ENCODE data around the gene TPT1. TPM values are rescaled to one million over a fixed set of nuclear protein-coding genes. Genes with fewer than 3 reads are reported as not detected.
"Not testable (repeated sequence)": the region's sequence is repeated elsewhere in the genome, so short reads cannot be mapped to it uniquely, and the experiment has no call there.

TPT1 gene
- total RNA-seq, 1 experiment from 2014 or later: 3,278 TPM

GRCh38 chr13:45350152-45350551 is 9.2 kb upstream of the TPT1 start:
- Histone ChIP-seq H3K9me3 (replicated peaks) (no peaks in the 10 kb centered on the region), H3K4me1 (no peaks in the 10 kb centered on the region), H3K4me3 (no peak overlapping the region), H3K36me3 (peaks cover 3% of the 10 kb centered on the region), H3K27me3 (no peaks in the 10 kb centered on the region), H3K27ac (no peak overlapping the region)
- DNase-seq: no peak

DNA sequence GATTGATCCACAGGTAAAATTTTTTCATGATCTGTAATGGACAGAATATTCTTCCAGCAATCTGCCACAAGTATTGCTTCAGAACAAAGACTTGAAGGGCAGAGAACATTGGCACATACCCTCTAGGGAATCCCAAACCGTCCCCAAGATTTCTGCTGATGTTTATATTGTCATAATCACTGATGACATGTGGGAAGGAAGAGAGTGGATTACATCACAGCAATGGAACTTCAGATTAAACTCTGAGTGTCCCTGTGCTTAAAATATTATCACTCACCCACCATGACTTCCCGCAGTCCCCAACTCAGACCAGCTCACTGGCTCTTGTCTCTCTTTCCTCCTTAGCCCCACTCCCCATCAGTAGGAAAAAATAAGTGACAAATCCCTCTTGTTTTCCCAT is 8.5 kb upstream of the TPT1 start:
- Histone ChIP-seq H3K27me3 (no peaks in the 10 kb centered on the region), H3K27ac (0 out of 2 replicates have a peak overlapping the region, but pooled peaks have one; percentile 13), H3K4me3 (no peak overlapping the region), H3K36me3 (peaks cover 3% of the 10 kb centered on the region), H3K9me3 (replicated peaks) (no peaks in the 10 kb centered on the region), H3K4me1 (no peaks in the 10 kb centered on the region)
- no peak for DNase-seq

GRCh38 chr13:45344064-45344463 is 3.1 kb upstream of the TPT1 start:
- not testable (repeated sequence) for H3K4me1 ChIP-seq; H3K4me3 ChIP-seq; H3K27ac ChIP-seq; H3K27me3 ChIP-seq; H3K9me3 ChIP-seq (replicated peaks); DNase-seq
- H3K36me3 ChIP-seq: peaks cover 12% of the 10 kb centered on the region

DNA sequence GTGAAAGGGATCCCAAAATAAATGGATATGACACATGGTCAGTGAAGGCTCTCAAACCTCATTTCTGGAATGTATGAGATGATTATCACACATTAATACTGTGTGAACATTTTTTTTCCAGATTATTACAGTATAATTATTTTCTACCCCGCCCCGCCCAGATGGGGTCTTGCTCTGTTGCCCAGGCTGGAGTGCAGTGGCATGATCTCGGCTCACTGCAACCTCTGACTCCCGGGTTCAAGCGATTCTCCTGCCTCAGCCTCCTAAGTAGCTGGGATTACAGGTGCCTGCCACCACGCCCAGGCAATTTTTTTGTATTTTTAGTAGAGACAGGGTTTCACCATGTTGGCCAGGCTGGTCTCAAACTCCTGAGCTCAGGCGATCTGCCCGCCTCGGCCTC is 2.1 kb upstream of the TPT1 start:
- H3K27me3 ChIP-seq; H3K9me3 ChIP-seq (replicated peaks); H3K4me3 ChIP-seq; H3K27ac ChIP-seq; DNase-seq; H3K4me1 ChIP-seq: not testable (repeated sequence)
- H3K36me3 ChIP-seq: peaks cover 22% of the 10 kb centered on the region

- not testable (repeated sequence) for H3K4me1 ChIP-seq; H3K27ac ChIP-seq; H3K4me3 ChIP-seq; DNase-seq; H3K27me3 ChIP-seq; H3K9me3 ChIP-seq (replicated peaks)
- peaks cover 26% of the 10 kb centered on the region for H3K36me3 ChIP-seq
Observed at GRCh38 chr13:45342668-45343067, 1.7 kb upstream of the TPT1 start.

DNA sequence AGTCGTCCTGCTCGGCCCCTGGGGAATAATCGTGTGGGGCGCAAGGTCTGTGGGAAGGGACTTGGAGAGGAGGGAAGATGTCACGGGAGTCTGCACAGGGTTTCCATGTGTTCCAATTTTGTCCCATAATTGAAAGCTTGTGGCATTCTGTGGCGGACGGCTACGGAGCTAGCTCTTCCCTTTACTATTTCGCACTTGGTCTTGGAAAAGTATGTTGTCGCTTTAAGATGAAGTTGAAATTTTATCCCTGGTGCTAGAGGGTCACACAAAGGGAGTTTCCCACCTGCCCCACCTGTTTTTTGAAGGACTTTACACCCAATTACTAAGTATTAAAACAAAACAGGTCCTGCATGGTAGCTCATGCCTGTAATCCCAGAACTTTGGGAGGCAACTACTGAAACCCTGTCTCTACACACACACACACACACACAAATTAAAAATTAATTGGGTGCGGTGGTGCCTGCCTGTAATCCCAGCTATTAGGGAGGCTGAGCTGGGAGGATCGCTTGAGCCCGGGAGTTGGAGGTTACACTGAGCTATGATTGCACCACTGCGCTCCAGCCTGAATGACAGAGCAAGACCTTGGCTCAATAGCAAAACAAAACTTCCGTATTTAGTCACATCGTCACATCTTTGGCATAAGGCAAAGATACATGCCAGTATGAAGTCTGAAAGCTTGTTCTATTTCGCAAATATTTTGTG is 967 bp upstream of the TPT1 start:
- Histone ChIP-seq H3K9me3 (replicated peaks) (no peaks in the 10 kb centered on the region), H3K27me3 (no peaks in the 10 kb centered on the region), H3K4me3 (peak overlapping the region; percentile 72), H3K4me1 (peaks cover 4% of the 10 kb centered on the region; the same call in 1 of the 2 replicates), H3K36me3 (peaks cover 34% of the 10 kb centered on the region), H3K27ac (peak overlapping the region; percentile 66)
- no peak for DNase-seq

GRCh38 chr13:45340422-45341033 is 455 bp downstream of the TPT1 start:
- peak; percentile 82 to 83 for DNase-seq
- H3K36me3 ChIP-seq: peaks cover 48% of the 10 kb centered on the region

DNA sequence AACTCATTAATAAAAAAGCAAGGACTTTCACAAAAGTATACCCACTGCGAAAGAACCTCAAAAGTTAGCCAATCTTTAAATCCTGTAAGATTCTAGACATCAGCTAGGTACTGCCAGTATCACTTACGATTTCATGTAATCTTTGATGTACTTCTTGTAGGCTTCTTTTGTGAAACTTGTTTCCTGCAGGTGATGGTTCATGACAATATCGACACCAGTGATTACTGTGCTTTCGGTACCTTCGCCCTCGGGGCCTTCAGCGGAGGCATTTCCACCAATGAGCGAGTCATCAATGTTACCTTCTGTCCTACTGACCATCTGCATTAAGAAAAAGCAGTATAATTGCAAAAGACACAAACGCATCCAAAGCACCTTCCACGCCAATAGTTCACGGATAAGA is 1.1 kb downstream of the TPT1 start:
- peaks cover 54% of the 10 kb centered on the region for H3K36me3 ChIP-seq
- DNase-seq: no peak
- H3K27me3 ChIP-seq: no peaks in the 10 kb centered on the region
- peak overlapping the region; percentile 93 for H3K27ac ChIP-seq
- H3K9me3 ChIP-seq (replicated peaks): no peaks in the 10 kb centered on the region
- H3K4me1 ChIP-seq: peaks cover 10% of the 10 kb centered on the region
- peak overlapping the region; percentile 72 for H3K4me3 ChIP-seq

More at GRCh38 chr13:45340422-45341033, 455 bp downstream of the TPT1 start:
- Histone ChIP-seq H3K9me3 (replicated peaks) (no peaks in the 10 kb centered on the region), H3K27ac (peak overlapping the region; percentile 93), H3K4me1 (peaks cover 4% of the 10 kb centered on the region; the same call in 1 of the 2 replicates), H3K4me3 (peak overlapping the region; percentile 72), H3K27me3 (no peaks in the 10 kb centered on the region)

GRCh38 chr13:45339399-45339798 is 1.6 kb downstream of the TPT1 start:
- H3K9me3 ChIP-seq (replicated peaks): no peaks in the 10 kb centered on the region
- H3K36me3 ChIP-seq: peaks cover 59% of the 10 kb centered on the region
- DNase-seq: no peak
- H3K4me3 ChIP-seq: peak overlapping the region; percentile 72
- H3K27me3 ChIP-seq: no peaks in the 10 kb centered on the region
- H3K27ac ChIP-seq: no peak overlapping the region
- H3K4me1 ChIP-seq: peaks cover 15% of the 10 kb centered on the region

DNA sequence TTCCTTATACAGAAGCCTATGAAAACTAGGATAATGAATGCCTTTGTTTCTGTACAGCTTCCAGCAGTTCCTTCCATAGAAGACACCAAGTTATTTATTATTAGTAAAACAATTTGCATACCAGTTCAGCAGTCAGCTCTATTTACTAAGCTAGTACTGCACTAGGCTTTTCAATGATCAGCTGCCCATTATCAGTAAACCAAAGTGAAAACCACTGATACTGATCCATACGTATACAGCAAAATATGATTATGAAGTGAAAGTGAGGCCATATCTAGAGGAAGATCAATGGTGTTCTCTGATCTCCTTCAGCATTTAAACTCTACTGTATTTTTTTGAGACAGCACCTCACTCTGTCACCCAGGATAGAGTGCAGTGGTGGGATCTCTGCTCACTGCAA is 3.2 kb downstream of the TPT1 start:
- H3K36me3 ChIP-seq: peaks cover 63% of the 10 kb centered on the region
- DNase-seq: no peak
- H3K27me3 ChIP-seq: no peaks in the 10 kb centered on the region
- H3K27ac ChIP-seq: no peak overlapping the region
- H3K4me3 ChIP-seq: no peak overlapping the region
- H3K4me1 ChIP-seq: peaks cover 21% of the 10 kb centered on the region
- H3K9me3 ChIP-seq (replicated peaks): no peaks in the 10 kb centered on the region

- no peak overlapping the region for H3K4me3 ChIP-seq
- H3K36me3 ChIP-seq: peaks cover 63% of the 10 kb centered on the region
- H3K27ac ChIP-seq: no peak overlapping the region
- DNase-seq: no peak
- H3K27me3 ChIP-seq: no peaks in the 10 kb centered on the region
- no peaks in the 10 kb centered on the region for H3K9me3 ChIP-seq (replicated peaks)
- H3K4me1 ChIP-seq: peaks cover 25% of the 10 kb centered on the region
Observed at GRCh38 chr13:45337395-45337794, 3.6 kb downstream of the TPT1 start.

- H3K4me1 ChIP-seq: peaks cover 34% of the 10 kb centered on the region
- H3K36me3 ChIP-seq: peaks cover 63% of the 10 kb centered on the region
- H3K27me3 ChIP-seq: no peaks in the 10 kb centered on the region
- no peaks in the 10 kb centered on the region for H3K9me3 ChIP-seq (replicated peaks)
- DNase-seq: no peak
- H3K4me3 ChIP-seq: no peak overlapping the region
- no peak overlapping the region for H3K27ac ChIP-seq
Observed at GRCh38 chr13:45336025-45336800, 4.8 kb downstream of the TPT1 start.

GRCh38 chr13:45335397-45336024 is 5.5 kb downstream of the TPT1 start:
- peaks cover 63% of the 10 kb centered on the region for H3K36me3 ChIP-seq

DNA sequence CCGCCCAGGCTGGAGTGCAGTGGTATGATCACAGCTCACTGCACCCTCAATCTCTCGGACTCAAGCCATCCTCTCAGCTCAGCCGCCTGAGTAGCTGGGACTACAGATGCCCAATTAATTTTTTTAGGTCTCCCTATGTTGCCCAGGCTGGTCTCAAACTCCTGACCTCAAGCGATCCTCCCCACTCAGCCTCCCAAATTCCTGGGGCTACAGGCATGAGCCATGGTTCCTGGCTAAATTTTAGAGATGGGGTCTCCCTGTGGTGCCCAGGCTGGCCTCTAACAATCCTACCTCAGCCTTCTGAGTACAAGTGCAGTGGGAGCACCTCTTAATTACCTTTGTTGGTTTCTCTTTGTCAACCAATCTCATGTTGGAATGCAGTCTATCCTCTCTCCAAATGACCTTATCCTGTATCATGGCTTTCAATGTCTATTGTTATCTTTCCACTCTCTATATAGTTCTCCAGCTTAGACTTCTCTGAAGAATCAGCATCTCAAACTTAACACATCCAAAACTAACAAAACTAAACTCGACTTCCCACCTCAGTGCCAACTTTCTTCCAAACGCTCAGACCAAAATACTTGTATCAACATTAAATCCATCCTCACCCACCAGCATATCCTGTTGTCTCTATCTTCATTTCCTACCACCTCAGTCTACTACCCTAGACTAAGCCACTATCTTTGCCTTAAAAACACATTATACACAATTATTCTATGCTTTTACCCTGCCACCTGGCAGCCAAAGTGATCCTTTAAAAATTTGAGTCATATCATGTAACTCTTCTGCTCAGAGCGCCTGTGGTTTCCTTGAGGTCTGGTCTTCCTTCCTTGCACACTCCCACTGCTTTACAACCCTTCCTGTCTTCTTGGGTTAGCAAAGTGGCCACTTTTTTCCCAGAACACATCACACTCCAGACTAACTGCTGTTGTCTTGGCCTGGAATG is 6.7 kb downstream of the TPT1 start:
- no peak for DNase-seq
- Histone ChIP-seq H3K9me3 (replicated peaks) (no peaks in the 10 kb centered on the region), H3K27ac (no peak overlapping the region), H3K27me3 (no peaks in the 10 kb centered on the region), H3K36me3 (peaks cover 52% of the 10 kb centered on the region), H3K4me1 (peaks cover 37% of the 10 kb centered on the region), H3K4me3 (no peak overlapping the region)

More at GRCh38 chr13:45335397-45336024, 5.5 kb downstream of the TPT1 start:
- Histone ChIP-seq H3K4me1 (peaks cover 34% of the 10 kb centered on the region), H3K4me3 (no peak overlapping the region), H3K27ac (no peak overlapping the region), H3K9me3 (replicated peaks) (no peaks in the 10 kb centered on the region), H3K27me3 (no peaks in the 10 kb centered on the region)
- DNase-seq: no peak

Measured in SJCRH30 (cell line).